Neural progenitor cell (in vitro differentiated cells): ENCODE measurements around the gene SERPINI1. TPM values are rescaled to one million over a fixed set of nuclear protein-coding genes. Genes with fewer than 3 reads are reported as not detected.

ENCODE experiments used
- DNase-seq: peaks from one replicate; pipeline ENCODE4 v3.0.0-alpha.2; 2016; ENCODE audit warnings: low spot score
- H2AFZ ChIP-seq: fragments of 200-600 bp; sonication (generic); replicated peaks from 2 replicates; pipeline ENCODE4 v1.6.1; 2016; ENCODE audit warnings: antibody characterized with exemption
- H3F3A ChIP-seq: fragments of 200-600 bp; sonication (generic); 2 replicates; pipeline ENCODE4 v1.6.1; 2016; ENCODE audit warnings: antibody characterized with exemption, low read depth
- H3K27ac ChIP-seq: fragments of 200-600 bp; sonication (generic); 2 replicates; pipeline ENCODE4 v1.5.1; 2016; ENCODE audit warnings: mild to moderate bottlenecking
- H3K27me3 ChIP-seq: fragments of 200-600 bp; sonication (generic); 2 replicates; pipeline ENCODE4 v1.6.1; 2016; ENCODE audit warnings: mild to moderate bottlenecking, moderate library complexity
- H3K36me3 ChIP-seq: fragments of 200-600 bp; sonication (generic); 2 replicates; pipeline ENCODE4 v1.5.1; 2016
- H3K4me1 ChIP-seq: fragments of 200-600 bp; sonication (generic); 2 replicates; pipeline ENCODE4 v1.6.1; 2016; ENCODE audit warnings: mixed run types
- H3K4me2 ChIP-seq: fragments of 200-600 bp; sonication (generic); 2 replicates; pipeline ENCODE4 v1.6.1; 2016
- H3K4me3 ChIP-seq: fragments of 200-600 bp; sonication (generic); 2 replicates; pipeline ENCODE4 v1.5.1; 2016
- H3K79me2 ChIP-seq: fragments of 200-600 bp; sonication (generic); 2 replicates; pipeline ENCODE4 v1.6.1; 2016; ENCODE audit warnings: low read depth
- H3K9ac ChIP-seq: fragments of 200-600 bp; sonication (generic); 2 replicates; pipeline ENCODE4 v1.6.1; 2016
- H3K9me3 ChIP-seq: fragments of 200-600 bp; sonication (generic); 2 replicates; pipeline ENCODE4 v1.5.1; 2016; ENCODE audit warnings: low read depth
- H4K20me1 ChIP-seq: fragments of 200-600 bp; sonication (generic); 2 replicates; pipeline ENCODE4 v1.6.1; 2016; ENCODE audit warnings: low read depth
- H3K27ac Mint-ChIP-seq: 3 replicates; pipeline ENCODE4 v1.8.0; 2021; ENCODE audit warnings: mixed read lengths
- H3K27me3 Mint-ChIP-seq: 2 replicates; pipeline ENCODE4 v1.8.0; 2022; ENCODE audit warnings: low read depth, mild to moderate bottlenecking, inconsistent platforms, moderate library complexity, mixed read lengths; ENCODE audit not compliant: insufficient read depth
- H3K36me3 Mint-ChIP-seq: 3 replicates; pipeline ENCODE4 v1.8.0; 2021; ENCODE audit warnings: mixed read lengths
- H3K4me1 Mint-ChIP-seq: 3 replicates; pipeline ENCODE4 v1.8.0; 2021; ENCODE audit warnings: mixed read lengths
- H3K4me3 Mint-ChIP-seq: 3 replicates; pipeline ENCODE4 v1.8.0; 2021; ENCODE audit warnings: mild to moderate bottlenecking, moderate library complexity, mixed read lengths
- H3K9me3 Mint-ChIP-seq: 3 replicates; pipeline ENCODE4 v1.8.0; 2020; ENCODE audit warnings: mixed read lengths
- CTCF ChIP-seq: fragments of 200-600 bp; sonication (generic); IDR thresholded peaks from 2 replicates; pipeline ENCODE4 v1.5.1; 2017; ENCODE audit warnings: antibody characterized with exemption, mild to moderate bottlenecking
- EZH2 ChIP-seq: fragments of 200-600 bp; sonication (generic); IDR thresholded peaks from 2 replicates; pipeline ENCODE4 v1.6.1; 2017; ENCODE audit warnings: antibody characterized with exemption, mild to moderate bottlenecking, moderate library complexity
- EZH2phosphoT487 ChIP-seq: fragments of 200-600 bp; sonication (generic); IDR thresholded peaks from 2 replicates; pipeline ENCODE4 v1.6.1; 2017; ENCODE audit warnings: antibody characterized with exemption
- small RNA-seq: library from RNA; depleted of rRNA; stranded (forward); fragments of <200 nt; gene quantifications from one replicate; pipeline ENCODE3, GENCODE V24; 2015
- total RNA-seq: library from RNA; depleted of rRNA; stranded (reverse); fragments of >200 nt; gene quantifications from 2 replicates; pipeline ENCODE4 v1.2.3, GENCODE V29; 2015; ENCODE audit warnings: low replicate concordance

Gene SERPINI1
- total RNA-seq, 1 donor from 2014 or later: 8.9 TPM

GRCh38 chr3:167872941-167873340 lies 137.4 kb downstream of the SERPINI1 start:
- no peaks in the 10 kb centered on the region for H3K27me3 Mint-ChIP-seq
- H2AFZ ChIP-seq: no peak overlapping the region

GRCh38 chr3:167874671-167875372 lies 139.3 kb downstream of the SERPINI1 start:
- H3K27me3 Mint-ChIP-seq: no peaks in the 10 kb centered on the region
- no peaks in the 10 kb centered on the region for H4K20me1 ChIP-seq
- peaks cover 7% of the 10 kb centered on the region for H3K4me1 ChIP-seq

More at GRCh38 chr3:167872941-167873340, 137.4 kb downstream of the SERPINI1 start:
- no peak for DNase-seq
- TF ChIP-seq CTCF: peak; percentile 35
- TF ChIP-seq EZH2phosphoT487: no peak
- no peak for TF ChIP-seq EZH2
- Histone ChIP-seq H3K27me3 (no peaks in the 10 kb centered on the region), H3K36me3 (no peaks in the 10 kb centered on the region), H3F3A (no peaks in the 10 kb centered on the region), H3K4me2 (no peak overlapping the region), H4K20me1 (no peaks in the 10 kb centered on the region), H3K9ac (no peak overlapping the region), H3K27ac (no peak overlapping the region), H3K9me3 (no peaks in the 10 kb centered on the region), H3K4me1 (peaks cover 7% of the 10 kb centered on the region), H3K4me3 (no peak overlapping the region), H3K79me2 (no peaks in the 10 kb centered on the region)
- Mint-ChIP-seq H3K27ac (no peak overlapping the region), H3K36me3 (no peaks in the 10 kb centered on the region), H3K9me3 (no peaks in the 10 kb centered on the region), H3K4me3 (no peak overlapping the region), H3K4me1 (peaks cover 5% of the 10 kb centered on the region)

More at GRCh38 chr3:167874671-167875372, 139.3 kb downstream of the SERPINI1 start:
- Mint-ChIP-seq H3K4me3 (no peak overlapping the region), H3K9me3 (no peaks in the 10 kb centered on the region), H3K36me3 (no peaks in the 10 kb centered on the region), H3K4me1 (peaks cover 5% of the 10 kb centered on the region), H3K27ac (no peak overlapping the region)
- Histone ChIP-seq H3K9me3 (no peaks in the 10 kb centered on the region), H2AFZ (no peak overlapping the region), H3K9ac (no peak overlapping the region), H3K4me2 (no peak overlapping the region), H3F3A (no peaks in the 10 kb centered on the region), H3K79me2 (no peaks in the 10 kb centered on the region), H3K27ac (no peak overlapping the region), H3K27me3 (no peaks in the 10 kb centered on the region), H3K4me3 (no peak overlapping the region), H3K36me3 (no peaks in the 10 kb centered on the region)
- no peak for DNase-seq
- TF ChIP-seq EZH2phosphoT487 (no peak), CTCF (no peak), EZH2 (no peak)

Small RNA genes lying within 50 kb of the gene (small RNA-seq; reads per million reads assigned to genes)
- gene HMGN1P8: not detected

Other genes starting within 250 kb of the SERPINI1 start
- 0.25 TPM in 1 of 2 replicates, not detected in the other for gene WDR49, start 81.8 kb upstream of the SERPINI1 start, total RNA-seq
- 63.9 and 117 TPM in 2 replicates for gene PDCD10, start 829 bp upstream of the SERPINI1 start, total RNA-seq